ENCODE measurements around the gene DMXL2.

DNA sequence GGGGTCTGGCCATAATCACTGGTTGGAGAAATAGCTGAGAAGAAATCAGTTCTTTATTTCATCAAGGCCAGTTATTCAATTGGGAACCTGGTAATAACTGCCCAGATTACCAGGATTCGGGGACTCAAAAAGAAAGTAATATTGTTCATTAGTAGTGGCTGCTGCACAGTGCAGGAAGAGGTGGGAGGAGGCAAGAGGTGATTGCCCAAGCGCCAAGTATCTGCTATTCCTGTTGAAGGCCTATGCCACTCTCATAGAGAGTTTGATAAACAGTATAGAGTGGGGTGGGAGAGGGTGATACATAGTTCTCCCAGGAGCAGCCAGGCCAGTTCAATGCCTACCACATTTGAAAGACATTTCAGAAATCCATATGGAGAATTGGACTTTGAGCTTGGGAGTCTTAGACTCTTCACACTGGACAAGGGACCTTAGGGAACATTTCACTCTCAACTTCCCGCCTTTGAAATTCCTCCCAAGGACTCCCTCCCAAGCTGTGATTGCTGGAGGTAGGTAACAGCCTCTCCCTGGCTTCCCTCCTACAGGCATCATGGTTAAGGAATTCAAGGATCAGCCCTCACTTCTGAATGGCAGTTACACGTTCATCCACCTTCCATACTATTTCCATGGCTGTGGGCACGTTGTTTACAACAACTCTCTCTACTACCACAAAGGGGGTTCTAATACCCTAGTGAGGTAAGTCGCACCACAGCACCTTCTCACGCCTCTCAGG lies 221.4 kb downstream of the DMXL2 start:
- TF ChIP-seq EZH2phosphoT487 (IDR thresholded peaks at IDR 0.05; ENCODE audit: insufficient read depth, low read depth) (no peak), EZH2 (IDR thresholded peaks at IDR 0.05; ENCODE audit: insufficient read depth, poor library complexity, severe bottlenecking) (no peak)
